Measurements from ENCODE around the gene RABGGTA.

The RABGGTA gene

DNA sequence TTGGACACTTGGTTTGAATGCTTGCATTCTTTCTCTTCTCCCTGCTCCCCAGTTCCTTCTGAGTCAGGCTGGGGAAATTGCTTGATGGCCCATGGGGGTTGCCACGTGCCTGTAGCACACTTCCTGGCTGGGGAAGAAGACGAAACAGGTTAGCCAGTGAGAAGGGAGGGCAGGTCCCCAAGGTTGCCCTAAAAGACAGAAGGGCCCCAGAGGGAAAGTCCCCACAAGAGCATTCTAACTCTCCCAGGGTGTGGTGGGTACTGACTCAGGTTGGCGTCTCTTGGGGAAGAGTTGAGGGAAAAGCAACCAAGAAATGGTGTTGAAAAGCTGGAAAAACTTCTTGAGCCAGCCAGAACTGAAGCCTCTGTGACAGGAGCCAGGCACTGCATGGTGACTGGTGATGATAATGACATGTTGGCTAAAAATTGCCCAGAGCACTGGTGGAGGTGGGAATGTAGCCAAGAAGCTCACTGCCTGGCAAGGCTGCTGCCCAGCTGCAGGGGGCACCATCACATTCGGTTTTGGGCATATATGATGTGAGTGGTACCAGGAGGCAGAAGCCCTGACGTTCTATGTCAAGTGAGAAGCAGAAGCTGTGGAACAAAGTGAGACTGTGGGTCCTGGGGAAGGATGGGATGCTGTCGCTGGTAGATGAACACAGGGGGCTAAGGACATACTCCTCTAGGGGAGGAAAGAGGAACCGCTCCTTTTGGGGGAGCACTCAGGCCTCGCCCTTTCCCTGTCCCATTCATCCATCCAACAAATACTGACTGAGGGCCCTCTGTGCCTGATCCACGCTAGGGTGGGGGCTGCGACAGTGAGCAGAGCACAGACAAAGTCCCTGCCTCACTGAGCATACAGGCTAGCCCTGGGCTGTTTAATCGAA, 8.1 kb upstream of the RABGGTA start:
- FAIRE-seq: no peak

DNA sequence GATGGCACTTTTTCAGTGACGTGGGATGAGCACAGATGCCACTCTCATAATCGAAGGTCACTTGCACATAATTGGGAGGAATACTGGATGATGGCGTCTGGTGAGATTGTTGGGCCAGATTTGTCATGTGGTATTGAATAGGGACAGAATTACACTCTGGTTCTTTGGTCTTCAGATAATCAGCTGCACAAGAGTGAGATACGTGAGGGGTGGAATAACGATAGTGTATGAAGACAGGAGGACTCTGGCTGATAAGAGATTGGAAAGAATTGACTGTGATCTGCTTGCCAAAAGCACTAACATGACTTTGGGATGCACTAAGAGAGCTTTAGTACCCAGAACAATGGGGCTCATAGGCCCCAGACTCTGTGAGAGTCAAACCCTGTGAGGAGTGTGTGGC, 7.0 kb upstream of the RABGGTA start:
- no peak for FAIRE-seq

DNA sequence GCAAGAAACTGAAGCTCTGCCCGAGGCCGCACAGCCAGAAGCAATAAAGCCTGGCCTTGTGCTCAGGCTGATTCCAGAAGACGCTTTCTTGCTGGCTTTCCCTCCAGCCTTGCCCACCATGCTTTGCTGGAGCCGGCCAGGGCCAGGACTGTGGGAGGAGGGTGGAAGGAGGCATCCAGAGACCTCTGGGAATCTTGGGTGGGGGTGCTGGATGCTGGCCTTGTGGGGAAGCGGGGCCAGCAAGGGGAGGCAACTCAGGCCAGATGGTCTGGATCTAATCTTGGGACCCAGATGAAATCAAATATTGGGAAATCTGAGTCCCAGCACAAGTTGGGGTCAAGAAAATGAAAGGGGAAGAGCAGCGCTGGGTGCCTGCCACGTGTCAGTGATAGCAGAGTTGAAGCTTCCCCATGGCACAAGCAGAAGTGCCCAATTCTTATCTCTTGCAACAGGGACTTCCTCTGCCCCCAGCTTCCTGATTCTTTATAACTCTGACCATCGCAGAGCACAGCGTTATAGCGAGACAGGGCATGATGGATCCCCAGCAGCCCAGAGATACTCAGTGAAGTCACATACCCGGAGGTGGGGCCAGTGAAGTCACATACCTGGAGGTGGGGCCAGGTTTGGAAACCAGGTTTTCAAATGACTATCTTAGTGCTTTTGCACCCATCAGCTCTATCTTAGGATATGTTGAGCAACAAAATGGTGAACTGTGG, 6.4 kb upstream of the RABGGTA start:
- no peak for FAIRE-seq

DNA sequence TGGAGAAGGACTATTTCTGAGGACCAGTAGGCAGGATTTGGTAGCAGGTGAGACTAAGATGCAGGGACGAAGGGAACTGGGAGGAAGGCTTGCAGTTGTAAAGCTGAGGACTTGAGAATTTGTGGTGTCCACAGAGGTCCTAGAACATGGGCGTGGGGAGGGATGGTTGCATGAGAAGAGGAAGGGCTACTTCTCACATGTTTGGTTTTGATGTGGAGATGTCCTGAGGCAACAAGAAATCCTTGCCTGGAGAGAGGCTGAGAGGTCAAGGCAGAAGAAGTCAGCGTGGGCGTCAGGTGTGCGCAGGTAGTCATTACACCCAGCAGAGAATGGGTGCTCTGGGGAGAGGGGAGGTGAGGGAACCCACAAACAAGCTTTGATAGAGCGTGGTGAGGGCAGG, 5.7 kb upstream of the RABGGTA start:
- no peak for FAIRE-seq

DNA sequence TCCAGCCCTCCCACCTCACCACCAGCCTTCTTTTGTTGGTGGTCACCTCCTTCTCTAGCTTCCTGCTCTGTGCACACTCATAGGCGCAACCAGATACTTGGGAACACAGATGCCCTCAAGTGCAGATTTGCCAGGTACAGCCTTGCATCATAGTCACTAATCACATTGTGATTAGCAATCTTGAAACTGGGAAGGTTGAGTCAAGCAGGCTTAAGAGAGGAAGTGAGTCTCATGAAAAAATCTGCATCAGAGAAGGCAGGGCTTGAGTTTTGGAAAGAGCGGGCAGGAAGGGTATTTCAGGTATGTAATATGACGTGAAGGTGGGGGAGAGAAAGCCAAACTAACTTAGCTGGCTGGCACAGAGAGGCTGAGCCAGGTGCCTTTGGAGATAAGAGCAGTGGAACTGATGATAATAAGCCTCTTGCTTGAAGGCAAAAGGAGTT, 2.7 kb upstream of the RABGGTA start:
- FAIRE-seq: no peak

DNA sequence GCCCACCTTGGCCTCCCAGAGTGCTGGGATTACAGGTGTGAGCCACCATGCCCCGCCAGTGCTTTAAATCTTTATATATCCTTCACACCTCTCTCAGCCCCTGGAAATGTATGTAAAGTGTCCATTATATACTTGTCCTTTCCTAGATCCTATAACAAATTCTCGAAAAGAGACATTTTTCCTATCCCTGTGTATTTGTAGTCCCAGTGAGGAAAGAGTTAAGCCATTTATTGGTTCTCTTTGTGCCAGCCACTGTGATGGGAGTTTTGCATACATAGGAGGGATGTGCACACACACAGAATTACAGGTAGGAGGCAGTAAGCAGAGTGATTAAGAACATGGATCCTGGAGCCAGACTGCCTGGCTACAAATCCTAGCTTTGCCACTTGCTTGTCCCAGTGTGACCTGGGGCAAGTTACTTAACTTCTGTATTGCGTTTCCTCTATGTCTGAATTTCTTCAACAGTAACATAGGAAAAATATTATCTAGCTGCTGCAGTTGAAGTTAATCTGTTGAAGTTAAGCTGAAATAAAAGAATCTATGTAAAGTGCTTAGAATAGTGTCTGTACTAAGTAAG, 2.1 kb upstream of the RABGGTA start:
- no peak for FAIRE-seq

DNA sequence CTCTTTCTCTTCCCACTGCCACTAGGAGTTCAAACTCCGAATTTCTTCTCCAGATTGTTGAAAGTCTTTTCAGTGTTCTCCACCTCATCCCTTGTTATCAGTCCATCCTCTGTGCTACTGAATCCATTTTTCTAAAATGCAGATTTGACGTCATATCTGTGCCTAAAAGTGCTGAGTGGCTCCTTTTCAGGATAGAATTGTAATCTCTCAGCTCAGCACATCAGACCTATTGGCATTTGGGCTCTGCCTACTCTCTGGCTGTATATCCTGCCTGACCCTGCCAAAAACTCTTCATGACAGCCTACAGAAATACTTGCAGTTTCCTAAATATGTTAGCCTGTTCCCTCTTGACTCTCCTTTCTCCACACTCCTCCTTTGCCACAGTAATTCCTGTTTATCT, 1.1 kb upstream of the RABGGTA start:
- no peak for FAIRE-seq

DNA sequence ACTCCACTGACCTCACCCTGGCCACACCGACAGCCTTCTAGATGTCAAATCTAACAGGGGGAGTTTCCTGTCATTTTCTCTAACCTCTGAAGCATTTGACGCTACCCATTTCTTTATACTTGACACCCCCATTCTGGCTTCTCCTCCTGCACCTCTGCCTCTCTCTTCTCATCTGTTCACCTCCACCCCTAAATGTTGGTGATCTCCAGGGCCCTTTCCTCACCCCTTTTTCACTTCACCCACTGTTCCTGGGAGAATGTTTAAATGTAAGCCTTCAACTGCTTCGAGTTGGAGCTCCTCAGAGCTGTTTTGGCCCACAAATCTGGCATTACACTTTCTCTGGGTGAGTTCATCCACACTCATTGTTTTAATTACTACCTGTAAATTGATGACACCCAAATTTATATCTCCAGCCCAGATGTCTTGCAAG, 452 bp upstream of the RABGGTA start:
- FAIRE-seq: no peak

DNA sequence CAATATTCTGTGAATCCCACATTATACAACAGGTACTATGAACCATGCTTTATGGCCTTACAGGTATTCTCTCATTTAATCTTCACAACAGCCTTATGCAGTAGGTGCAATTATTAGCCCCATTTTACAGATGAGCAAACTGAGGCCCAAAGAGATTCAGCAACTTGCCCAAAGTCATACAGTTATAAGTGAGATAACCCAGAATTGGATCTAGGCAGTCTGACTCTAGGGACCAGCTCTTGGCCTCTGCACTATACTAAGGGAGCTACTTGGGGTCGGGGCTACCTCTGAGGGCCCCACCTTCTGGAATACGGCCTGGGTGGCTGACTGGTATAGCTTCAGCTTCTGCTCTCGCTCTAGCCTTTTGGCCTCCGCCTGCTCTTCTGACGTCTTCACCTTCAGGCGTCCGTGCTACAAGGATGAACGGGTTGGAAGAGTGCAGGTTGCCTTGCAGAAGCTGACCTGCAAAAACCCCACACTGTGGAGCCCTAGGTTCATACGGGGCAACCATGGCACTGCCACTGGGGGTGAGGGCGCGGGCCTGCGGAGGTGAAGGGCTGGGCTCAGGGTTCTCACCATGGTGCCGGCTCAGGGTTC, 762 bp downstream of the RABGGTA start:
- no peak for FAIRE-seq

DNA sequence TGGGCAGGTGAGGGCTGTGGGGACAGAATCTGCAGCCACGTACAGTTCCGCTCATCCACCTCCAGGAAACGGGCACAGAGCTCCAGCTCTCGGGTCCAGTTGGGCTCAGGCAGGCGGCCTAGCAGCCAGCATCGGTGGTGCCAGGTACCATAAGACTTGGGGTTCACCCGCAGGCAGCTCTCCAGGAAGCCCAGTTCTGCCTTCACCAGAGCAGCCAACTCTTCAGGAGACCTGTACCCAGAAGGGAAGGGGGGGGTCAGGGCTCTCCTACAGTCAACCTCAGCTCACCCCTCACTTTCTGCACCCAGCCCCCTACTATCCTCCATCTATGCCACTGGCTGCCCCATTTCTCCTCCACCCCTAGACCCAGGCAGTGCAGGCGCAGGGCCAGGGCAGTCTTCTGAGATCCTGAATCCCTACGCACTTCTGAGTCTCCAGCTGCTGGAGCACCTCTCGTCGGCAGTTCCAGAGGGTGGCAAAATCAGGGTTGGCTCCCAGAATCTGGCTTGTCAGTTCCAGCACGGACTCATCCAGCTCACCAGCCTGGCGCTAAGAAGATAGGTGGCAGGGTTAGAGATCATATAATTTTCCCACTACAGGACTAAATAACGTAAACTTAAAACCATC, 1.4 kb downstream of the RABGGTA start:
- no peak for FAIRE-seq

DNA sequence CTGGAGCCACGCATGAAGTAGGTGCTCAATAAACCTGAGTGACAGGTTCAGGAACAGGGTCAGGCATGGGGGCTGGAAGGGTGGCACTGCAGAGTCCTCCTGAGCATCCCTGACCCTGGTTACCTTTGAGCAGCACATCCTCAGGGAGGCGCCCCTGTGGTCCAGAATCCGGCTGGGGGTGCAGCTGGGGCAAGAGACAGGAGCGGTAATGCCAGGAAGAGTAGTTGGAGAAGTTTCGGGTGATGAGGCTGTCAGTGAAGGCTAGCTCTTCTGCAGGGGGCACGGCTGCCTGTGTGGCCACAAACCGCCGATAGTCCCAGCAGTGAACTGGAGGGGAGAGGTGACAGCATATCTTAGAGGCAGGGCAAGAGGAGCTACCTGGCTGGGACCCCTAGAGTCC, 2.0 kb downstream of the RABGGTA start:
- no peak for FAIRE-seq

DNA sequence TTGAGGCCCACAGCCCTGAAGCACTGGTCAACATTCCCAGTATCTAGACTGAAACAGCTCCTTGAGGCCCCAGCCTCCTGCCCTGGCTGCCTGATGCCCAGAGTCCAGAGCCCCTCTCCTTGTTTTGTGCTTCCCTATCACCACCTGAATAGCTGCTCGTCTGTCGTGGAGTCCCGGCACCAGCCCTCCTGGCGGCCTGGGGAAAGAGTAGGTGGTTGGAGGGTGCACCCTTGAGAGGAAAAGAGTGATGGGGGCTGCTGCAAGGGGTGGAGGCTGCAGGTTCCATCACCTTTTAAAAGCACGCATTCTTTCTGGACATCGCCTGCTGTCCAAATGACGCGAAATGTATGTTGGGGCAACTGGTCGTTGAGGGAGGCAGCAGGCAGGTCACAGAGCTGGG, 3.2 kb downstream of the RABGGTA start:
- no peak for FAIRE-seq

DNA sequence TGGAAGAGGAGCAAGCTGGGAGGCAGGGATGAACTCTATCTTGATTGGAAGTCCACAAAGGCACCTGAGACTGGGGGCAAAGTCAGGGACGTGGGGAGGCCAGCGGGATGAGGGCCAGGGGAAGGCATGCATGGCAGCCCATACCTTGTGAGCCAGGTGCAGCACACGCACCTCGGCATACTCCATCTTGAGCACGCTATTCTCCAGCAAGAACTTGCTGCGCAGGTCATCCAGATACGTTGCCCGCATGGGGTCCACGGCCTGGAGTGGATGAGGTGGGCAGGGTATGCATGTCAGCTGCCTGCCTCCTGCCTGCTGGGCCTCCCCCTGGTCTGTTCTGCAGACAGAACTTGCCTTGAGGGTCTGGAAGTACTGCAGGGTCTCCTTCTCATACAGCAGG, 3.9 kb downstream of the RABGGTA start:
- FAIRE-seq: no peak

DNA sequence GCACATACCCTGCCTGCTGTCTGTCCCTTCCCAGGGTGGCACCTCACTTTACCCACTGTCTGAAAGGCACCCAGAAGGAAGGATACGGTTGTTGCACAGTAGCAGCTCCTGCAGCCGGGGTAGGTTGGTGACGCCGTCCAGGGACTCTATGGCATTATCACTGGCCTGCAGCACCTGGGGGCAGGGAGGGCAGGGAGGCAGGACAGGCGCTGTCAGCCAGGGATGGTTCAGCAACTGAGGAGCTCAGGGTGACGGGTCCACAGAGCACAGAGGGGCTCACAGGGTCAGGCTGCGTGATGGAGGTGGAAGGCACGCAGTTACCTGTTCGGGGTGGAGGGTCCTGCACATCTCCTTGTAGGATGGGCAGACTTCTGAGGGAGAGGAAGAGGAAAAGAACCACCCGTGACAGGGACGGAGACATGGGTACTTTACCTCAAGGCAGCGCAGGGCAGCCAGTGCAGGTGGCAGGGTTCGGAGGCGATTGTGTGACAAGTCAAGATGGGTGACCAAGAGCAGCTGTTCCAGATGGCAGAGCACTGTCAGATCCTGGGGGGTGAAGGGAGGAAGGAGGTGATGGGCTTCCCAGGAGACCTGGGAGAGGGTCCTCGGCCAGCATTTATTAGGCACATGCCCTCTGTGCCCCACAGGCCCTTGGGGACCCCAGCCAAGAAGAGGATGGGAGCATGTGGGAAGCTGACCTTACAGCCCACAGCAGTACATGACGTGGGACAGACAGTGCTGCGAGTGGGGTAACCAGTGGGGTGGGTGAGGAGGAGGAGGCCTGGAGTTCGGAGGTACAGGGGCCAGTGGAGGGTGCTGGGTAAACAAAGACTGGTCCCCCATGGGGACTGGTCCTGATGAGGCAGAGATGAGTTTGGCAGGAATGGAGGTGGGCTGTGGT, 4.8 kb downstream of the RABGGTA start:
- FAIRE-seq: no peak

DNA sequence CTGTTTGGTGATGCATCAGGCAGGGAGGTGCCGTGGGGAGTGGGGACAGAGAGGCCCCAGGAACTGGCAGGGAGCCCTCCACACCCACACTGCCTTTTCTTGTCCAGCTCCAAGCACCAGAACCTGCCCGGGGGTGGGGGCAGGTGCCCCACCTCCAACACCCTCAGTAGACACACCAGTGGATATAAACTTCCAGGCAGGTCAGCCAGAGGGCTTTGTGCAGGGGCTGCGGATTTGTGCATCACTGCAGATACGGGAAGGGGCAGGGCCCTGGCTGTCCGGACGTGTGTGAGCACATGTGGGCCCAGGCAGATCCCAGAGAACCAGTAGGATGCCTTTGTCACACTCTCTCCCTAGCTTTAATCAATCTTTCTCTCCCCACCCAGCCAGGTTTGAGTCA, 7.1 kb downstream of the RABGGTA start:
- FAIRE-seq: no peak

DNA sequence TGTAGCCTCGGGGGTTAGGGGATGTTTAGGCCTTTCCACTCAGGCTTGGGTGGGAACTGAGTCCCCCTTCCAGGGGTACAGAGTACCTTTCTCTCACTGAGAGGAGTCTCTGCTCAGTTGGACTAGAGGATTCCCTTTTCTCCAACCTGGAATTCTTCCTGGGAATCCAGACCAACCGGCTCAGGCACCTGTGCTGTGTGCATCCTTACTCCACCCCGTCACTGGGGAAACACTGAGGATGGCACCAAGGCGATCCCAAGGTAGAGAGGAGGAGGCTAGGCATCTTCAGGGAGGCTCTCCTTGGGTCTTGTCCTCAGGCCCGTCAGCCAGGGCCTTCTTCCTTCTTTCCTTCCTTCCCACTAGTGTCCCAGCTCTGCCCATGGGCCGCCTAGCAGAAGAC, 7.5 kb downstream of the RABGGTA start:
- no peak for FAIRE-seq

DNA sequence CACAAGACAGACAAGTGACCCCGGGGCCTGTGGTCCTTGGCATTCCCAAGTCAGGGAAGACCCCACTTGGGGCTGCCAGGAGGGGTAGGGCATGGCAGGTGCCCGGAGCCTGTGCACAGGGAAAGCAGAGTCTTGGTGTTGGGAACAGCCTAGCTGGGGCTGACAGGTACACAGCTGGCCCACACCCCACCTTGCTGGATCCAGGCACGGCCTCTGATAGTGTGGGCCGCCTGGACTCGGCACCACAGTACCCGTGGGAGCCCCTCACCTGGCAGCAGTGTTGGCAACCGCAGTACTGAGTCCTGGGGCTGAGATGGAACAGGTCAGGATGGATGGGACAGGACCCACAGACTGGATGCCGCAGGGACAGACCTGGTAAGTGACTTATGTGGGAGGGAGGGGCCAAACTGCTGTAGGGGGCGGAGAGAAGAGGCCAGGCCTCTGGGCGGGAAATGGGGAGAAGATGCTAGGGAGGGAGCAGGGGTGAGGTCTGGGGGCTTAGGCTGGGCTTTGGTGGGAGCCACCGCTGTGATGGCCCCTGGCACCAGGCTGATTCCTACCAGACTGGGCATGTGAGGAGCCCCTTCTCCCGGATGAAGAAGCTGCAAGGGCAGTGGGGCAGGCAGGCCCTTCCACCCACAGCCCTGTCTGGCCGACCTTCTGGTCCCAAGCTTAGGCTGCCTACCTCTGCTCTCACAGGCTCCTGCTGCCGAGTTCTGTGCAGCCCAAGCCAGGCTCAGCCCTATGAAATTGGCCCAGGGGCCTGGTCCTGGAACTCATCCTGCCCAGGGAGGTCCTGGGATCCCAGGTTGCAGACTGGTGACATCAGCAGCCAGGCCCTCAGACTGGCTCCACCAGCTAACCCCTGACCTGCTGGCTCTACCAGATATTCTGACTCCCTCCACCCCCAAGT, 8.3 kb downstream of the RABGGTA start, which contains the start of gene TGM1:
TGM1 (minus strand) TSS at position 357 of the 913 bp plus-strand sequence. CDS start 825 bp downstream, outside the sequence.
- no peak for FAIRE-seq

DNA sequence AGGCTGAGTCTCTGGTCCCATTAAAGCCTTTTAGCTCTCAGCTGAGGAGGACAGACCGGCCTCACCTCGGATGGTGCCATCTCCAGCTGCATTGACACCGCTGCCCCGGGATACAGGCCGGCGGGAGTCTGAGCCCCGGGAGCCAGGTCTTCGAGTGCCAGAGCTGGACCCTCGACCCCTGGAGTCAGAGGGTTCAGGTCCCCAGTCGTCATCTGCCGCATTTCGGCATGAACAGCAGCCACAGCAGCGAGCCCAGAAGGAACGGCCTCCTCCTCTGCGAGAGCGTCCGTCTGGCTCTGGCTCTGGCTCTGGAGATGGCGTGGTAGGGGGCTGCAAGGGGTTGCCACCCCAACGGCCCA, 9.4 kb downstream of the RABGGTA start:
- no peak for FAIRE-seq

DNA sequence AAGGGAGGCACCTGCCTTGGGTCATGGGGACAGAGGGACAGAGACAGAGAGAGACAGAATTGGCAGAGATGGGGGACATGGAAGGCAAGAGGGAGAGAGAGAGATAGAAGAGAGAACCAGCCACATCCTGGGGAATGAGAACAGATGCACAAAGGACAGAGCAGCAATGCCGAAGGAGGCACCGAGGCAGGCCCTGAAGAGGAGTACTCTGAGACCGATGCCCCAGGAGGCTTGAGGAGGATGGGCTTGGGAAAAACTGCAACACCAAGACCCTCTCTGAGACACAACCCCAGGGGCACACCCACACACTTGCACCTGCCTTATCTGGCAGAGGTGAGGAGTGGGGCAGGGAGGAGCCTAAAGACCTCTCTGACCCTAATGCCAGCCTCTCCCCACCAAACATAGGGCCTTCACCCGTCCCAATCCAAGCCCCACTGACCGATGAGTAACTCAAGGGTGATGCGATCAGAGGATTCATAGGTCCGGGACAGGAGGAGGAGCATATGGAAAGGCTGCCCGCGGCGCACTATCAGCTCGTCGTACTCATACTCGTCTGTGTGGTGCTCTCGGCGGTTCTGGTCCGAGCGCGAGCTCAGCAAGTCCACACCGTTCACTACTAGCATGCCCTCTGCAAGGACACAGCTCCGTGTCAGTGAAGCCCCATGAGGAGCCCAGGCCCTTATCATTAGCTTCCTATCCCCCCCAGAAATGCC, 10.0 kb downstream of the RABGGTA start:
- FAIRE-seq: no peak

DNA sequence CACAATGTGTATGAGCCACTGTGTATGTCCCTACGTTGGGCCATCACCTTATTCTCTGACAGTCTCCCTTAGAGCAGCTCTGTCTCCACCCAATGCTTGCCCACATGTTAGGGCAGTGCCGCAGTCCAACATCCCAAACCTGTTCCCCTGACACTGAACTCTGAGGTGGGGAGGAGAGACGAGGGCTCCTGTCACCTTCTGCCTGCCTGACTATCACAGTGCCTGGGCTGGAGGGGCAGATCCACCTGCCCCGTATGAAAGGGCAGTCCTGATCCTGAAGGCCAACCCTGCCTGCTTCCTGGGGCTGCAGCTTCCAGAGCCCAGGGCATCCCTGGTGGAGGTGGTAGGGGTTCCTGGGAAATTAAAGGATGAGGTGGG, 10.6 kb downstream of the RABGGTA start:
- FAIRE-seq: no peak
